Measurements from ENCODE around the gene SFXN2. TPM values are rescaled to one million over a fixed set of nuclear protein-coding genes. Genes with fewer than 3 reads are reported as not detected.
"Not testable (repeated sequence)": the region's sequence is repeated elsewhere in the genome, so short reads cannot be mapped to it uniquely, and the experiment has no call there.

The SFXN2 gene
- total and polyA plus RNA-seq, 2 experiments from 2014 or later = 5.7 to 6.2 TPM

- TF ChIP-seq ZNF462 (CRISPR knock-in tag; IDR thresholded peaks at IDR 0.05) (no peak), CTCF (conservative IDR thresholded peaks at IDR 0.05; ENCODE audit: low read depth in 2 of 2) (no peak)
Observed at GRCh38 chr10:102741726-102742237, 27.3 kb downstream of the SFXN2 start (continued).

- H3K79me2 ChIP-seq (replicated peaks; ENCODE audit: insufficient read depth) = peaks cover 20% of the 10 kb centered on the region; the same call in 1 of the 2 replicates
- not testable (repeated sequence) for H2AFZ ChIP-seq; H3K4me3 Mint-ChIP-seq; H3K9me2 ChIP-seq (ENCODE audit: insufficient read depth); H4K20me1 ChIP-seq (replicated peaks; ENCODE audit: insufficient read depth); DNase-seq (ENCODE audit: low spot score); H3F3A ChIP-seq (replicated peaks; ENCODE audit: low read depth); H3K27ac Mint-ChIP-seq; H3K27me3 ChIP-seq (ENCODE audit: insufficient read depth); H3K4me3 ChIP-seq; H3K9me3 Mint-ChIP-seq; H3K27ac ChIP-seq (ENCODE audit: low read depth); ATAC-seq; H3K36me3 Mint-ChIP-seq (ENCODE audit: low read depth); H3K4me1 ChIP-seq (ENCODE audit: insufficient read depth); H3K36me3 ChIP-seq (ENCODE audit: insufficient read depth)
- Mint-ChIP-seq H3K4me1 (peaks cover 23% of the 10 kb centered on the region), H3K27me3 (ENCODE audit: insufficient read depth, low read depth, poor library complexity) (peaks cover 13% of the 10 kb centered on the region)
- 0 out of 2 replicates have a peak overlapping the region, but pooled peaks have one; percentile 67 for H3K4me2 ChIP-seq
Observed at GRCh38 chr10:102742313-102742712, 27.9 kb downstream of the SFXN2 start.

All from GM23338 (cell line).